AG20443 (cell line): ENCODE results near the gene GRAMD1B.

ENCODE experiments used
- DNase-seq: peaks from one replicate; pipeline ENCODE4 v3.0.0; 2012; ENCODE audit warnings: low spot score, mixed read lengths

Gene GRAMD1B

DNA sequence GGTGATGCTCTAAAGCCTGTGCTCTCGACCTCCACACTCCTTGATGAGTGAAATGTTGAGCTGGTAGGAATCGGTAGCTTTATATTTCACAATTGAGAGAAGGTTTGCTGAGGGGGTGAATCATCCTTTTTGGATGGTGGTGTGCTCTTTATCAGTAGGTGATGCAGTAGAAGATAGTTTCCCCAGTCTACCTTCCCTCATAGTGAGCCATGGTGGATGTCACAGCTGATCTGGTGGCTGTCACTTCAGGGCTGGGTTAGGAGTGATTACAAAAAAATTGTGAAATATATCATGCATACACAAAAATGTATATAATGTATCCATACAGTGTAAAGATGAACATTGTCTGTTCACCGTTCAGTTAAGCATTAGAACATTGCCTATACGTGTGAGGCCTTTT, 105.3 kb downstream of the GRAMD1B start:
- no peak for DNase-seq

DNA sequence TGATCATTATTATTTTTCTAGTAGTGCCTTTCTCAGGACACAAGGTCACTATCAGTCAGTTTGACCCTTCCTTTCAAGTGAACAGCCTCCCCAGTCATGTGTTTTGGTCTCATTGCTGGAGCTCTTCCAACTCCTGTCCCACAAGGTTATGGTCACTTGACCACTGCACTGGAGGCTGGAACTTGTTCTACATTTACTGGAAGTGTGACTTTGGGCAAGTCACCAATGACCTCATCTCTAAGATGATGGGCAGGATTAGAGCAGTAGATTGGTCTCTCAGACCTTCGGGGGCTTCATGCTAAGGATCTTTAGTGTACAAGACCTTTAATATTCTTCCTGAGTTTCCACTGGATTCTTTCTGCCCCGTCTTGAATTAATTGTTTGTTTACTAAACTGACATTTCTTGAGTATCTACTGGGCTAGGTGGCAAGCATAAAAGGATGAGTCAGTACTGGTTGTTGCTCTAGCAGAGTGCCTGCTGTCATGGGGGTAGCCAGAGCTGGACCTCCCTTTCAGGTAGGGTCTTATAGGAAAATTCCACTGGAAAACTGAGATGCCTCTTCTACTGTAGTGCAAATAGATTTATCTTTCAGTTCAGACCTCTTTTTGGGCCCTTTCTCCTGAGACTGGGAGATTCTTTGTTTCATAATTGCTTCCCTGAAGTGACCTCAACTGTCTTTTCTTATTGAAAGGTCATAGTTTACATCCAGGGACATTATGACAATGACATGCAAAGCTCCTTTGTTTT, 106.8 kb downstream of the GRAMD1B start:
- DNase-seq: no peak

DNA sequence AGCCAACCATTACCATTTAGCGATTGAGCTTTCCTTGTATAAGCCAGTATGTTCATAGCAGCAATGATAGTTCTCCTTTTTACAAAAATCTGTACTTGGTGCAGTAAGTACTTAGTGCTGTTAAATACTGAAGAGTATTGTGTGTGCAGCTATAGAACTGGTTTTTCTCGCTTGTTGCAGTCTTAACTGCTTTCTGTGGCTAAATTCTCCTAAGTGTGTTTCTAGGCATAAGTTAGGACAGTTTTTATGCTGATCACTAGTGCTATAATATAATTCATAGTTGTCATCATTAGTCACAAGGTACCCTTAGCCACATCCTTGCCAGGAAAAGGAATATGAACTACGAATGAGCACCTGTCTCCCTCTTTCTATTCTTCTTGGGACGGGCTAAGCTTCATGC, 107.7 kb downstream of the GRAMD1B start:
- DNase-seq: no peak

DNA sequence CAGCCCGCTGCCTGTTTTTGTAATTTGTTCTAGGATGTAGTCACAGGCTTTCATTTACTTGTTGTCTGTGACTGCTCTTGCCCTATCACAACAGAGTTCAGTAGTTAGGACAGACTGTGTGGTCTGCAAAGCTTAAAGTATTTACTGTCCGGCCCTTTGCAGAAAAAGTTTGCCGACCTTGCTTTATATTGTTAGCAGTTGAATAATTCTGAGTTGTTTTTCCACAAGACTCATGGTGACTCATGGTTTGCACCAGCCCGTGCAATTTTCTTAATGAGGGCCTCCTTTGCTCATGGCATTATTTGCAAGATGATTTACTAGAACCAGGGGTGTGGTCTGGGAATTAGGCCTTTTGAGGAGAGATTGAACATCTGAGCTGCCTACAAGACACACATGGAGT, 113.7 kb downstream of the GRAMD1B start:
- DNase-seq: peak; percentile 82

DNA sequence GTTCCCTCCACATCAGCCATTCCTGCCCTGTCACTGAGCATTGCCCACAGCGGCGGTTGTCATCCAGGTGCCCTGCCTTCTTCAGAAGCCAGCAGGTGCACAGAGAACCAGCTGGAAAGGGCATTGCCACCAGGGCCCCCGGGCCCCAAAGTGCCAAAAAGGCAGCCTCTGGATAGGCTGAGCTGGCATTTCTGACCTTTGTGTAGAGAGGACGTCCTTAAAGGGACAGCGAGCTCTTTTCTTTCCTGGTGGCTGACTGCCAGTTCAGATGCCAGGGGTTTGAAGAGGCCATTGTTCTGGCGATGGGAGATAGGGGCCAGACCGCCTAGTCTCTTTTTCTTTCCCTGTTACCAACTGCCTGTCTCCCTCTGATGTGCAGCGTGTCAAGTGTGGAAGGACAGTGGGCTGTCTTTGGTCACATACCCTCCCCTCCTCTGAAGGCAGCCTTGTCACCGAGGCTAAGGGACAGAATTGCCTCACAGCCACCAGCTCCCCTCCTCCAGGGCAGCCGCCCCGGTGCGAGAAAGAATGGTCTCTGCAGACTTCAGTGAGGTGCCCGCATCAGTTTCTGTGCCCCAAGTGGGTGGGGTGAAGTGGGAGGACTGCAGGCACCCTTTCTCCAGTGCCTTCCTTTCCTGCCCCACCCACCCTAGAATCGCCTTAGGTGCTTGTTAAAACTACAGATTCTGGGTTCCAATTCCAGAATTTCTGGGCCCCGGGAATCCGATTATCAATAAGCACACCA, 114.7 kb downstream of the GRAMD1B start:
- no peak for DNase-seq

DNA sequence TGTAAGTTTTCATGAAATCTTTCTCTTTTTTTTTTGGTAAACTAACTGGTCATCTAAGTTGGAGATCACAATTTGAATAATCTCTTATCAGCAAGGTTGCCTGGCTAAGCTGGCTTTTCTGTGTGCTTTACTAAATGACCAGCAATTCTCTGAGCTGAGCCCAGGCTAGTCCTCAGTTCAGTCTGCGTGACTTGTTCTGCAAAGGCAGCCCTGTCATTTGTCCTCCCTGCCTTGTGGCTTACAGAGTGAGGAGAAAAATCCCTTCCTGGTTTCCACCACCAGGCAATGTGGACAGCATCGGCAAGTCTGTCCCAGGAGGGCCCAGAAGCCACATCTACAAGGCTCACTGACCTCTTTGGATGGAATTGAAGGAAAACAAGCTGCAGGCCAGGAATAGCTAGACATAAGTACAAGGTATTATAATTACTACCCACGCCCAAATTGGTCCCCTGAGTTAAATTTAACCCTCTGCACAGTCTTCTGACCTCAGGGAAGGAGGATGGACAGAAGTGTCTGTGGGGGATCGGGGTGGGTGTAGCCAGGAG, 115.7 kb downstream of the GRAMD1B start:
- DNase-seq: no peak

DNA sequence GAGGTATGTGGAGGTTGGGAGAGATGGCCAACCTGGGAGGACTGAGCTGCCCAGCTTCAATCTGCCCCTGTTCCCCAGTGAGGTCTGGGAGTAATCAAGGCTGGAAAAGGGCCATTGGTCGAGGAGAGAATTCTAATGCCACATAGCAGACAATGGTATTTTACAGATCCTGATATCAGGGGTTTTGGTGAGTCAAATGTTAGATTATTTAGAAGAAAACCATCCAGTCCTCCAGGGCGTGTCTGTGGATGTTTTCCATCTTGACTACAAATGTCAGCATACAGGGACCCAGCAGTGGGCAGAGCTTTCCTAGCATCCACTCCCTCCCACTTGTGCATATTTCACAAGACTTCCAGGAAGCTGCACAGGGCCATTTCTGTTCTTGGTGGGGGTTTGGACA, 116.4 kb downstream of the GRAMD1B start:
- peak; percentile 83 for DNase-seq

DNA sequence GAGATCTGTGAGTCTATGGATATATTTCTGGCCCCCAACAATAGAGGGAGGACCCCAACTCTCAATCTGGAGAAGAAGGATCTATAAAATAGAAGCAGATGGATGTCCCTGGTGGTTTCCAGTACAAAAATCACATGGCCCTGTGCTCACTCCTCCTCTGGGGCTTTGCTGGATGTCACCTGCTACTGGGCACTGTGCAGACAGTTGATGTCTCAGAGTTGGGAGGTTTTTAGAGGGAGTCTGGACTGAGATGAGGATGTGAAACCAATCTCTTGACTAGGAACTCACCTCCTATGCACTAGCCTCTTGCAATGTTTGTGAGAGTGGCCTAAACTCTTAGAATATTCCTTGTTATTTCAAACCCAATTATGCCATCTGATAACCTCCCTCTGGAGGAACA, 117.1 kb downstream of the GRAMD1B start:
- no peak for DNase-seq

DNA sequence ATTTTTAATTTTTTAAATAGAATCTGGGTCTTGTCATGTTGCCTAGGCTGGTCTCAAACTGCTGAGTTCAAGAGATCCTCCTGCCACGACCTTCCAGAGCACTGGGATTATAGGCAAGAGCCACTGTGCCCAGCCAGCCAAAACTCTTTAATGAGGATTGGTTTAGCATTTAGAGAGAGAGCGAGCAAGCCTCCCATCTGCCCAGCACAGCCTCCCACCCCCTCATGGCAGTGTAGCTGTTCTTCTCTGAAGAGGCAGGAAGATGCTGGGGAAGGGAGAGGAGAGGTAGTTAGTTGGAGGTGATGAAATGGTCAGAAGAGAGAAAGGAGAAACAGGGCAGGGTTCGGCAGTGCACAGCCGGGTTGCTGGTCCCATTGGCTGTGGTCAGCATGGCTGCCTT, 118.7 kb downstream of the GRAMD1B start:
- no peak for DNase-seq

DNA sequence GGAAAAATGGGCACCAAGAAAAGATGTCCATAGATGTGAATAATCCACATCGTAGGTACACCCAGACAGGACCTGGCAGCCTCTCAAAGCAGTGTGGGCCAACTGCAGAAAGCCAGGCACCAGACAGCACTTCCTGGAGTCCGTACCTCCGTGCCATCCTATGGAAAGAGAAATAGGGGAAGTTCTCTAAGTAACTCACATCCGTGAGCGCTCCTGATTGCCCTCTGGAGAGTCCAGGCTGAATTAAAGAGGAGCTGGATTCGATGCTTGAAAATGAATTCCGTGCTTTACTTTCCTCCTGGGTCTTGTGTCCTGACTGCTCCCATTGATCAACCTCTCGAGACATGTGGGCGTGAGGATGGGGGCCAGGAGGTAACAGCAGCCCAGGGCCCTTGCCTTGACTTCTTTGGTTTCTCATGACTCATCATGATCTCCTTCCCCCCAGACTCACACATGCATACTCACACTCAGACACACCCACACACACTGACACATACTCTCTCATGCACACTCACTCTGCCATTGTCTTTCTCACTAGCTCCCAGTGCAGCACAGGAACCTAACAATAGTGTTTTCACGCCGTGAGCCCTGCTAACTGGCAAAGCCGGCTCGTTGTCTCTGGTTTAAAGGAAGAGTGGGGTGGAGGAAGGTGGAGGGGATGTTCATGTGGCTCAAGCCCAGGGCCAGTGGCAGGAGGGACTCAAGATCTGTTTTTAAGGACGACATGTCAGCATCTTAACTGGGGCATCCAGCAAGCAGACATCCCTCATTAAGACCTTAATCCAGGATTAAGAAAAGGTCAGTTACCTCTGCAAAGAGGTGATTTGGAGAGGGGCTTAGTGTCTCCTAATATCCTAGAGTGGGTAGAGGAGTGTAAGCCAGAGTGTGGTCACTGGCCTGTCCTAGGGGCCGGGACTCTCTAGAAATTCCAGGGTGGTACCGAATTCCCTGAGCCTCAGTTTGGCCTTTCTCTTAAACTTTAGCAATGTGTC, 120.2 kb downstream of the GRAMD1B start:
- DNase-seq: no peak

DNA sequence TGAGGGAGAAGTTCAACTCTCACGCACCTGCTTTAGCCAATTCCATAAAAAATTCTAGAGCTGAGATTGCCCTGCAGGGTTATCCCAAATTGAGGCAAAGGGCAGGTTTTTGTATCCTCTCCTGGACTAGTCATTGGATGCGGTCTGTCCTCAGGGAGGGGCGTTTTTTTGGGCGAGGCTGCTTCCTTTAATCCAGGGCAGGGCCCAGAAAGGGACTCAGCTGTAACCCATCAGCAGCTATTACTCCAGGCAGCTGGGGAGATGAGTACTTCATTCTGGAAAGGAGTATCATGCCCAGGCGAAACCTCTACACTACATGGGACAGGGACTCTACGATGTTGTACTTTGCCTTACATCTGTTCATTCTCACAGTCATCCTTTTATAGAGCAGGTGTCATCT, 121.0 kb downstream of the GRAMD1B start:
- DNase-seq: no peak

DNA sequence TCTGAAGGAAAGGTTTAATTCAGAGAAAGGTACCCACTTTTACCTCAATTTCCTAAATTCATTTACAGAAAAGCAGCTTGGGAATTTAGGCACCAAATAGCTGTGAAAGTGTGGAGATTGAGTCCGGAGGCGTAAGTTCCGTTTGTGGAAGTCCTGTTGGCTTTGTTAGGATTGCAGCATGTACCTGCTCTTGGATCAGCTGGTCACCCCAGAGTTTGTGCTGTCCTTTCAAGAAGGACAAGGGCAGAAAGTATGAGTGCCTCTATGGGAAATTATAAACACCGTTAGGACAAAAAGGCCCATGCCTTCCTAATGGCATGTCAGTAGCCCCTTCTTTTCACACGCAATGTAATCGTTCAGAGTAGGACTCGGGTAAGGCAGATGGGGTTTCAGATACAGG, 126.6 kb downstream of the GRAMD1B start:
- no peak for DNase-seq

DNA sequence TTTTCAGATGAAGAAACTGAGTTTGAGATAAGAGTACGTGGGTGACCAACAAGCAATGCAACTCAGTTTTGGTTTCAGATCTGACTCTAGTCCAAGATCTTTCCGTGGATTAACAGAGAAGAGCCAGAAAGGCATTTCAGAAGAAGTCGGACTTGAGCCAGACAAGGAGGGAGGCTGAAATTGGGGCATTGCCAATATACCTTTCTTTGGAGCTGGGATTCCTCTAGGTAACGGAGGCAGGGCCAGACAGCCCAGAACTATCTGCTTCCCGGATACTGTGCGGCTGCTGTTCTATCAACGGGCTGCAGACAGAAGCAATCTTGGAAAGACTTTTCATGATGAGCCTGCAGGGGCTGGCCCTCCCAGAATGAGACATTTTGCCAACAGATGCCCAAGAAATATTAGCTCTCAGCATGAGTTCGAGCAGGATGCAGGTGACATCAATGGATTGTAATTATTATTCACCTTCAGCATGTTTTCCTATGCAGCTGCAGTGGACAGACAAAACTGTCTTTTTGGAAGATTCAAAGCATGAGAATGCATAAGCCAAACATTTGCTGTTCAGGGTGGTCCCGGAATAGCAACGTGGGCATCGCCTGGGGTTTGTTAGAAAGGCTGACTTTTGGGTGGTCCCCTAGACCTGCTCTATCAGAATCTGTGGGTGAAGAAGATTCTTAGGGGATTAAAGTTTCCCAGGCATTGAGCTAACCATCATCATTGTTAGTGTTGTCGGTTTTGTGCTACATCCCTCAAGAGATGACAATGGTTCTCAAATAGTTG, 128.7 kb downstream of the GRAMD1B start:
- peak; percentile 29 for DNase-seq

DNA sequence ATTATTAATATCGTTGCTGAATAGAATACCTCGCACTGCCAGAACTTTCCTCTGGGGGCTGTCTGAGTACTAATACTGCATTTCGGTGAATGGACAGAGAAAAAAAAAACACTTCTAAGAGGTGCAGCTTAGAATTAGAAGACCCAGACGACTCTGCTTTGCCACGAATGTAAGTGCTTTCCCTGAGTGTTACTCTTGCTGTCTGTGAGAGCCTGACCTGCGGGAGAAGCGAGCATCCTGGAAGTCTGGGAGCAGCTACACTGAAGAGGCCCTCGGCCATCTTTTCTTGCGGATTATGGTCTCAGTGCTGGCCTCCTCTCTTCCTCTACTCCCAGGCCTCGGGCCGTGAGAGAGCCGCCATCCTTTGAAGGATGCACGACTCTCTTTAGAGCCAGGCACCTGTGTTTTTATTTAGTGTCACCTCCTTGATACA, 129.5 kb downstream of the GRAMD1B start:
- peak; percentile 49 for DNase-seq

DNA sequence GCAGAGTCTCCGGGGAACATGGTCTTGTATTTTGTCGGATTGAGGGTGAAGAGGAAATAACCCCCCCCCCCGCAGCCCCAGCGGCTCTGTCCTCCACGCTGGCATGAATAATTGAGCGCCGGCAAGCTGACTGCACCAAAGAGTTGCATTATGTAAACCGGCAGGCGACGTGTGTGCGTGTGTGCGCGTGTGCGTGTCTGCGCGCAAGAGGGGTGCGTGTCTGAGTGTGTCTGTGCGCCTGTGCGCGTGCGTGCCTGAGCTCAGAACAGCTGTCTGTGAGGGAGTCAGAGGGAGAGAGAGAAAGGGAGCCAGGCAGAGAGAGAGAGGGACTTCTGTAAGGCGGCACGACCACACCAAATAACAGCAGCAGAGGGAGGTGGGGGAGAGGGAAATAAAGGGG, 129.9 kb downstream of the GRAMD1B start:
- peak; percentile 92 for DNase-seq

DNA sequence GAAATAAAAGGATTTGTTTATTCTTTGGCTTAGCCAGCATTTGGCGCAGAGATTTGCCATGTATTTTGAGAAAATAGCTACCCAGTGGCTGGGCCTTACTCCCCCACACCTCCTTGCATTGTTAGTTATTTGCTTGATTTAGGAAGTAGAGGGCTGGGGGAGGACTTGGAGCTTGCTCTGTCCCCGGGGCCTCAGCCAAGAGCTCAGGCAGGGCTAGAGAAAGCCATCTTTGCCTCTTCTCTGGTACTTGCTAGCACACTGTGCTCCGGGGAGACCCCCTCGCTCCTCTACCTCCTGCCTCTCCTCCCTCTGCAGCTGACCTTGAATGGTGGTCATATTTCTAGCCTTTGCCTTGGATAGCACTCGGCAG, 131.3 kb downstream of the GRAMD1B start:
- no peak for DNase-seq

DNA sequence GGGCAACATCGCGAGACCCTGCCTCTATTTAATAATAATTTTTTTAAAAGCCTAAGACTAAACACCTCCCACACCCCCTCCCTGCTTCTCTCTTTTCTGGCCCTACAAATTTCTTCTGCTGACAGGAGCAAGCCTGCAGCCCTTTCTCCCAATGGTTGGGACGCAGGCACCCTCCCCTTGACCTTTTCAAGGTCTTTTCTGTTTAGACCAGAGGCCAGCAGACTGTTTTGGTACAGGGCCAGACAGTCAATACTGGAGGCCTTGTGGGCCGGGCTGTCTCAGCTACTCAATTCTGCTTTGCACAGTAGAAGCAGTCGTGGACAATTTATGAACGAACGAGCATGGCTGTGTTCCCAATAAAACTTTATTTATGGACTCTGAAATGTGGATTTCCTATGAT, 132.1 kb downstream of the GRAMD1B start:
- DNase-seq: no peak

DNA sequence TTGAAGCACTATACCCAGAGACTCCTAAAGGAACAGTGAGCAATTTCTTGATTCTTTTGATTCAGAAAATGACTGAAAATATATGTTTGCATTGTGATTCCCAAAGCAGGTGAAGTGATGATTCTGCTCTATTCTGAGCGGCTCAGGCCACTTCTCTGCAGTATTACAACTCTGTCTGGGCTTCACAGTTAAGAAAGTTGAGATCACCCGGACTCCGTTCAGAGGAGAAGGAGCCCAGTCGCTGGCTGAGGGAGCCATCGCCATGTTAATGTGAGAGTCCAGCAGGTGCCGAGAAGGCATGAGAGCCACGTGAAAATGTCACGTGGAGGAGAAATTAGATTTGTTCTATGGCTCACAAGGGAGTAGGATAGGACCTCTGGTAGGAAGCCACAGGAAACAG, 132.8 kb downstream of the GRAMD1B start:
- no peak for DNase-seq

DNA sequence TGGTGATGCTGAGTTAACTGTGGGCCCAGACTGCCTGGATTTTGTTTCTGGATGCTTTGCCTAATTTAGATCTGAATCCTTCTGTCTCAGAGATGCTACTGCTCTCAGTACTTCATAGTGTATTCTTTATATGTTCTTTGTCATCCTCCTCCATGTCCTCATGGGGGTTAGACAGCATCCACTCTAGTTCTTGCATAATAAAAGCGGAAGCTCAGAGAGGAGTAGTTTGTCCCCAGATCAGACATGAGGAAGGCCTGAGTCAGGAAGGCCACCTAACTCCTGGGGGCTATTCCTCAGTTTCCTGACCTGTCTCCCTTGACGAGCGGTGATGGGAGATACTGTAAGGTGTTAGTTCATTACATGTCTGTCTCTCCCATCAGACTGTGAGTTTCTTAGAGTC, 134.2 kb downstream of the GRAMD1B start:
- DNase-seq: no peak

DNA sequence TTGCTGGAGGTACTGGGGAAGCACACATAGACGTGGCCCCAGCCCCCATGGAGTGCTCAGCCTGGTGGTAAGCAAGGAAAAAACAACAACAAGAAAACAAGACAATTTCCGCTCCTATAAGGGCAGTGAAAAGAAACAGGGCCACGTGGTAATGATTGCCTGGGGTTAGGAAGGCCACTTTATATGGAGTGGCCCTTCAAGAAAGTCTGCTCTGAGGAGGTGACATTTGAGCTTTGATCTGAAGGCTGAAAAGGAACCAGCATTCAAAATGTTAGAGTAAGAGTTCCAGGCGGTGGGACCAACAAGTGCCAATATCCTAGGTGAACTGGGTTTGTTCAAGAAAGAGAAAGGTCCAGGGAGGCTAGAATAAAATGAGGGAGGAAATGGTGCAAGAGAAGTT, 136.8 kb downstream of the GRAMD1B start:
- no peak for DNase-seq

DNA sequence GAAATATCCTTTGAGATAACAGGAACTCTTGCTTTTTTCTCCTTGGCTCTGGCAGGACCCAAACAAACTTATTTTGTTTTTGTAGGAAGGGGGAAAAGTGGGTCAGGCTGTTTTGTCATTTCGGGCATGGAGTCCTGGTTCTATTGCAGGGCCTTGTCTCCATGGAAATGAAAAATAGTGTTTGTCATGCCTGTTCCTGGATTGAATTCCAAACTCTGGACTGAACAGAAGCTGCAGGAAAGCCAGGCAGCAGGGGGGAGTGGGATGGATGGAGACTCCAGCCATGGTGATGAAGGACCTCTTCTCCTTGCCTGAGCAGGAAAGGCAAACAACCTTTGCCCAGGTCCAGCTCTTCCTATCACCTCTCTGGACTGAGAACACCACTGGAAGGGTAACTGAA, 137.4 kb downstream of the GRAMD1B start:
- DNase-seq: peak; percentile 42
